HG03108 (cell line): ENCODE data around the gene KRTAP10-2.

Experiments used
- ATAC-seq: cut with Tn5 transposase; IDR thresholded peaks from one replicate; pipeline ENCODE4 v1.9.1; 2021; ENCODE audit warnings: moderate library complexity; ENCODE audit not compliant: unreplicated experiment

KRTAP10-2 gene

DNA sequence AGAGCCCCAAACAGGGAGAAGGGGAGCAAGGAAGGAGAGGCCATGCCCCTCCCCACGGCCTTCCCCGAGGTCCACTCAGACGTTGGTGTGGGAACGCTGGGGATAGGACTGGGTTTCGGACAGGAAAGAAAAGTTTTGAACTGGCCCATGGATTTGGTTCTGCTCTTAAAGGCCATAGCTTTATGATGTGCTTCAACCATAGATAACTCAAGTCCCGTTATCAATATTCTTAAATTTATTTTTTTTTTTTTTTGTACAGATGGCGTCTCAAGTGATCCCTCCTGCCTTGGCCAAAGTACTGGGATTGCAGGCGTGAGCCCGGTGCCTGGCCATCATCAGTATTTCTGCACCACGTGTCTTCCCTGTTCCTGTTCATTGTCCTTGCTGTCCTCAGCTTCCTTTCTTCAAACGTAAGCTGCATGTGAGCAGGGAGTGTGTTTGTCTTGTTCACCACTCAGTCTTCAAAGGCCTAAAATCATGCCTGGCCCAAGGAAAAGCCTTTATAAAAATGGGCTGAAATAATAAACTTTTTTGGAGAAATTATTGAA lies 10.5 kb downstream of the KRTAP10-2 start:
- no peak for ATAC-seq

GRCh38 chr21:44539991-44540666 lies 11.2 kb downstream of the KRTAP10-2 start, which contains the start of gene KRTAP10-1:
KRTAP10-1 (minus strand) TSS chr21:44540195; CDS start chr21:44540150, 45 bp downstream.
- ATAC-seq: no peak

- no peak for ATAC-seq
Observed at GRCh38 chr21:44539046-44539445, 12.3 kb downstream of the KRTAP10-2 start.

GRCh38 chr21:44537930-44538911 lies 13.1 kb downstream of the KRTAP10-2 start:
- no peak for ATAC-seq

DNA sequence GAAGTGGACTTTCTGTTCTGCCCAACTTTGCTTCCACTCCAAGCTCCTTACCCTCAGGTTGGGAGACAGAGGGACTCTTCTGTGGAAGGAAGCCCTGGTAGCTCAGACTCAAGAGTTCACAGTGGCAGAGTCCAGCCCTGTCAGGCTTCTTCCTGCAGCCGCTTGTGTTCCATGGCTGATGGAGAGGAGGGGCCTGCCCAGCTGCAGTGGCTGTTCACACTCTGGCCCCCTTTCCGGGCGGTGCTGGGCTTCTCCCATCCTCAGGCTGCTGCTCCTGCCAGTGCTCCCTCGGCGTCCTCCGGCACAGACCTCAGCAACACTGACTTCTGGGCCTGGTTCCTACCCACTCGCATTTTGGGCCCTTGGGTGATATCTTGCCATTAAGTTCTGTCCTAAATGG lies 15.3 kb downstream of the KRTAP10-2 start:
- no peak for ATAC-seq

DNA sequence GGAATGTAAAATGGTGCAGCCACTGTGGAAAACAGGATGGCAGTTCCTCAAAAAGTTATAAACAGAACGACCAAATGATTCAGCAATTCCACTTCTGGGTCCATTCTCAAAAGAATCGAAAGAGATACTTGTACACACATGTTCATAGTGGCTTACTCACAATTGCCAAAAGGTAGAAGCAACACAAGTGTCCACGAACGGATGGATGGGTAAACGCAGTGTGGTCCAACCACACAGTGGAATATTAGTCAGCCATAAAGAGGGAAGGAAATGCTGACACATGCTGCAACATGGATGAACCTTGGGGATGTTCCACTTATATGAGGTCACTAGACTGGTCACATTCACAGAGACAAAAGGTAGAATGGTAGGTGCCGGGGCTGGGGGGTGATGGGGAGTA lies 16.6 kb downstream of the KRTAP10-2 start:
- no peak for ATAC-seq

- no peak for ATAC-seq
Observed at GRCh38 chr21:44533891-44534627, 17.2 kb downstream of the KRTAP10-2 start.

DNA sequence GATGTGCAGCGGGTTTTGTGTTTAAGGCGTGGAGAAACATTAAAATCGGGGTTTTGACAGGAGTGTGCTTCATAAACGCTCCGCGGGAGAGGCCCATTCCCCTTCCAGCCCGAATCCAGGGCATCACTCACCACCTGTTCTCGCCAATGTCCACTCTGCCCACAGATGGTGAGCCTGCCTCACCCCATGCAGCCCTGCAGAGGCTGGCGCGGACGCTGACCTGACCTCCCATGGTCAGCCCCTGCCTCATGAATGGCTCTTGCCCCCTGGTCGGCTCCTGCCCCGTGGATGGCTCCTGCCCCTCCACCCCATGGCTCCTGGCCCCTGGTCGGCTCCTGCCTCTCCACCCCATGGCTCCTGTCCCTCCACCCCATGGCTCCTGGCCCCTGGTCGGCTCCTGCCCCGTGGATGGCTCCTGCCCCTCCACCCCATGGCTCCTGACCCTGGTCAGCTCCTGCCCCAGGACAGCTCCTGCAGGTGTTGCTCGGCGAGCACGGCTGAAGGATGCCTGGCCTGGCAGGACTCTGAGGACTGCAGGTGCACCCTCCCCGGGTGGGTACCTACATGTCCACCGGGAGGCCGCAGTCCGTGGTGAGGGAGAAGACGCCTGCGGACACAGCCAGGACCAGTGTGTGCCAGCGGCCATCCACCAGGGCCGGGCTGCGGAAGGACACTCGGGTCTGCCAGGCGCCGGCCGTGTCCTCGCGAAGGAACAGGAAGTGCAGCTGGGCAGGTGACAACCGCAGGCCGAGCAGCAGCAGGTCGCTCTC lies 18.0 kb downstream of the KRTAP10-2 start:
- no peak for ATAC-seq

DNA sequence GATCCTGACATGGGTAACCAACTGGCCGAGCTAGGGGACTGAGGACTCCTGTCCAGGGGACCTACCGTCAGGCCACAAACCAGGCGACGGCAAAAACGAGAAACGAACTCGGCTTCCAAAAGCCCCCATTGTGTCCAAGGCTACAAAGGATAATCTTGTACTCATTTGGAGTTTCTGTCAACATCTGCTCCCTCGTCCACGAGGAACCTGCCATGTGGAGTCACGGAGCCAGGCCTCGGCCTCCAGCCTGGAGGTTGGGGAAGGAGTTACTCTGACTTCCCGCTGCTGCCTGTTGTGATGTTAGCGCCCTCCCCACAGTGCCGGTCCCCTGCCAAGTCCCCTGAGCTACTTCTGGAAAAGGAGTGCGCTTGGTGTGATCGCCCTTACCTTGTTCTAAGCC lies 18.6 kb downstream of the KRTAP10-2 start:
- no peak for ATAC-seq

DNA sequence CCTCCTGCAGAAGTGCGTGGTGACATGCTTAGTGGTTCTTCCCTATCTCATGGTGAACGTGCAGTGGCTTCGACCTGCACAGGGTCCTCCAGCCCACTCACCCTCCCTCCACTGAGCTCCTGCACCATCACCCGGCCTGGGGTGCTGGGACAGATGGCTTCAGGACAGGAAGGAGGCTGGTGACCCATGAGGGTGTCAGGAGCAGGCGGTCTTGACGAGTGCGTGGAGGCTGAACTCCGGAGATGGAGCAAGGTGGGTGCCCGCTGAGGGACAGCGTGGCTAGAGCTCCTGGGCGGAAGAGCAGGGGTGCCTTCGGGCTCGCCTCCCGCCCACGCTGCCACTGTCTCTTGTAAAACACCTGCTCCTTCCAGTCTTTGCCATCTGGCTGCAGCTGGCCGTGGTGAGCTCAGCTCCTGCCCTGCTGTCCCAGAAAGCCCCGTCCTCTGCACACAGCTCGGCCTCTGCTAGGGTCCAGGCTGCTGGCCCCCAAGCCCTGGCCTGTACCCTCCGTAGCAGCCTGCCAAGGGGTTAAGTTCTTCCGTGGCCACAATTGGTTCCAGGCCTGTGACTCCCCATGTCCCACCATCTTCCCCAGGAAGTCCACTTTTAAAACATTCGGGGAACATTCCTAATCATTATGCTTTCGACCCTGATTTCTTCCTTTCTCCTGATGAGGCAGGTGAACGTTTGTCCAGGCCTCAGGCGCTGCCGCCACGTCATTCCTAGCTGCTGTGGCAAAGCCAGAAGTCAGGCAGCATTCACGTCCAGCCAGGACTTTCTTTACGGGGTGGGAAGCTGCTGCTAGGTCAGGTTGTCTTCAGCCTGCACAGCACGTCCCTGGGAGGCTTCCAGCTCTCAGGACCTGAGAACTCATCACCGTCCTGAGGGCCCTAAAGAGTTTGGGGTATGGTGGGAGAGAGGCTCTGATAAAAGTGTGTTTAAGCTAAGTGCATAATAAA lies 19.4 kb downstream of the KRTAP10-2 start:
- no peak for ATAC-seq

DNA sequence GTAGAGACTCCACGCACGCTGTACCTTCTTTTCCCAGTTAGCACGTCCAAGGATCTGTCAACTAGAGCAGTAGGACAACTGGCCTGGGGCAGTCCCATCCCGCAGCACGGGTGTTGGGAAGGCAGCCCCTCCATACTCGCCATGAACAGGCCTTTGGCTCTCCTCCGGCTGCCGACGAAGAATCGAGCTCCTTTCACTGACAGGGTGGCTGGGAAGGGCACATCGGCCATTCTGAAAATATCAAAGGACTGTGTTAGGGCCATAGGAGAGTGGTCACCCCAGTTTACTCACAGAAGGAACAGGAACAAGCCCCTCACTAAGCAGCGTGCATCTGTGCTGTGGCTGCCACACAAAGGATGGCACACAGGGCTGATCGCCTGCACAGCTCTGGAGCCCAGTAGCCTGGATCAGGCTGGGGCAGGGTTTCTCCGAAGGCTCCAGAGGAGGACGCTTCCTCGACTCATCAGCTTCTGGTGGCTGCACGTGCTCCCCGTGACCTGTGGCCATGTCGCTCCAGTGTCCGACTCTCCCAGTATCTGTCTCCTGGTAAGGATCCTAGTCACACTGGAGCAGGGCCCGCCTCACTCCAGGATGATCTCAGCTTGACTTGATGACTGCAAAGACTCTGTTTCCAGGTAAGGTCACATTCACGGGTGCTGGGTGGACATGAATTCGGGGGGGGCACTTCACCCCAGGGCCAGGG lies 20.3 kb downstream of the KRTAP10-2 start:
- no peak for ATAC-seq

GRCh38 chr21:44530221-44530902 lies 20.9 kb downstream of the KRTAP10-2 start:
- no peak for ATAC-seq

- no peak for ATAC-seq
Observed at GRCh38 chr21:44529503-44530125, 21.7 kb downstream of the KRTAP10-2 start.

GRCh38 chr21:44529011-44529421 lies 22.3 kb downstream of the KRTAP10-2 start:
- ATAC-seq: no peak

DNA sequence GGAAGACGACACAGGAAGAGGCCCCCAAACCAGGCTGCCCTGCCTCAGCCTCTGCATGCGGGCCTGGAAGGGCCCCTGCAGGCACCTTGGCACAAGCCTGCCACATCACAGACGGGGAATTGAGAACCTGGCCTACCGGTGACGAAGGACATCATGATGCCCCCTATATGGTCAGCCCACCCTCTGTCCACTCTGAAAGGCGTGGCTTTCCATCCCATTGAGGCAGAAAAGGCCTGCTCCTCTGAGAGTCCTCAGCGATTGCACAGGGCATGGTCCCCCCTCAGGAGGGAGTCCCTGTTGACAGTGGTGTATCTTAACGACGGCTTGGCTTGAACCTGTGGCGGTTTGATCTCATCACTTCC lies 22.7 kb downstream of the KRTAP10-2 start:
- ATAC-seq: no peak

GRCh38 chr21:44527983-44528633 lies 23.2 kb downstream of the KRTAP10-2 start:
- ATAC-seq: no peak
